Renal cortical epithelial cell (primary cell): ENCODE results near the gene THAP3. TPM values are rescaled to one million over a fixed set of nuclear protein-coding genes. Genes with fewer than 3 reads are reported as not detected.

ENCODE experiments used
- DNase-seq: peaks from one replicate; pipeline ENCODE4 v3.0.0-alpha.2; 2011; ENCODE audit warnings: low read depth
- total RNA-seq: library from RNA; depleted of rRNA; stranded (reverse); fragments of >200 nt; gene quantifications from 2 replicates; pipeline ENCODE4 v1.2.3, GENCODE V29; 2014

Gene THAP3, protein sequence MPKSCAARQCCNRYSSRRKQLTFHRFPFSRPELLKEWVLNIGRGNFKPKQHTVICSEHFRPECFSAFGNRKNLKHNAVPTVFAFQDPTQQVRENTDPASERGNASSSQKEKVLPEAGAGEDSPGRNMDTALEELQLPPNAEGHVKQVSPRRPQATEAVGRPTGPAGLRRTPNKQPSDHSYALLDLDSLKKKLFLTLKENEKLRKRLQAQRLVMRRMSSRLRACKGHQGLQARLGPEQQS
- 17.0 and 20.9 TPM in 2 replicates for total RNA-seq

DNA sequence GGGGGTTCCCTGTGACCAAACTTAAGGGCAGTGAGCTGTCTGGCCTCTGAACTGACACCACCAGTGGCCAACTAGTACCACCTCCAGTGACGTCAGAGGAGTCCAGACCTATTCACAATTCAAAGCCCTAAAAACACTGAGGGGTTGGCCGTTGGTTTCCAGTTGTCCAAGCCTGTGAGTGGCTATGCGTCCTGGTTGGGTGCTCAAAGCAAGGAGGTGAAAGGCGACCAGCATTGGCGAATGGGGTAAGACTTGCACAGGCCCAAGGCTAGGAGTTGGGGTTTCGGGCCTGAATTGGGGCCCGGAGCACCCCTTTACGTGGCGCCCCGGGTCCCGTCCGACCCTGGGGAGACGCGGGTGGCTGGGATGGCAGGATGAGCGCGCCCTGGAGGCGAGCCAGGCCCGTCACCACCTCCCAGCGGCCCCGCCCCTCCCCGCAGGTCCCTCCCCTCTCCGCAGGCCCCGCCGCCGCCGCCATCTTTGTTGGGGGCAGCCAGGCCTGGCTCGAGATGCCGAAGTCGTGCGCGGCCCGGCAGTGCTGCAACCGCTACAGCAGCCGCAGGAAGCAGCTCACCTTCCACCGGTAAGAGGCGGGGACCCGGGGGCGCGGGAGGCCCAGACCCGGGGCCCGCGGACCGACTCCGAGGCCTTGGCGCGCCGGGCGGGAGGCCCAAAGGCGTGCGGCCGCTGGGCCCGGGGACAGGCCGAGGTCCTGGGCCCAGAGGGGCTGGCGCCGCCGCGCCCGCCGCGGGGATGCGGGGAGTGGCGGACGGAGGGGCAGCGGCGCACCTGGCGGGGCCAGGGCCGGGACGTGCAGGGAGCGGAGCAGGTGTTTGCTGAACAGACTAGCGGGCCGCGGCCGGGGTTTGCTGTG, at the start of gene THAP3:
Gene THAP3 (plus strand): TSS at position 159 of the 874 bp plus-strand sequence. CDS start 351 bp downstream, at position 510.
- DNase-seq: peak; percentile 85

DNA sequence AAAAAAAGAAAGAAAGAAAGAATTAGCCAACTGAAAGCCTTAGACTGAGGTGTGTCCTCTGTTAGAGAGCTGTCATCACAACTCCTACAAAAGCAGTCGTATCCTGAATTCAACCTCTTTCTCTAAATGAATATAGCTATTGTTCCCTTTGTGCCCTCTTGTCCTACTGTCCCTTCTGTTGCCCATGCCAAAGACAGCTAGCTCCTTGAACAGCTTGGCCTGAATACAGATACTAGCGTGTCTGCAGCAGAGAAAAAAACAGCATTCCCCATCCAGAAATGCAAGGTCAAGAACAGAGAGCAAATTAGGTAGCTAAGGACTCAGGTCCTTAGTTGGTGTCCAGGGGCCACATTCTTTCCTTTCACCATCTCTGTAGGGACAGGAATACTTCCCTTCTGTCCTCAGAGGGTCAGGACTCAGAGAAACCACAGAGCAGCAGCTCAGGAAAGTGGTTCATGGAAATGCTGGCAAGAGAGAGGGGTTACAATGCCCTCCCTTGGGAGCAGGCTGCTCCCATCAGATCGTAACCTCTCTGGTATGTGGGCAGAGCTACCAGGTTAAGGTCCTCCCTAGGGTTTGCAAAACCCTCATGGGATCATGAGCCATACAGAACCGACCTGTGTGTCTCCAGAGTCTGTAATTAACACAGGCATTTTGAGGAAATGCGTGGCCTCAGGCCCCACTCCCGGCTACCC, 46.7 kb upstream of the THAP3 start:
- DNase-seq: no peak

DNA sequence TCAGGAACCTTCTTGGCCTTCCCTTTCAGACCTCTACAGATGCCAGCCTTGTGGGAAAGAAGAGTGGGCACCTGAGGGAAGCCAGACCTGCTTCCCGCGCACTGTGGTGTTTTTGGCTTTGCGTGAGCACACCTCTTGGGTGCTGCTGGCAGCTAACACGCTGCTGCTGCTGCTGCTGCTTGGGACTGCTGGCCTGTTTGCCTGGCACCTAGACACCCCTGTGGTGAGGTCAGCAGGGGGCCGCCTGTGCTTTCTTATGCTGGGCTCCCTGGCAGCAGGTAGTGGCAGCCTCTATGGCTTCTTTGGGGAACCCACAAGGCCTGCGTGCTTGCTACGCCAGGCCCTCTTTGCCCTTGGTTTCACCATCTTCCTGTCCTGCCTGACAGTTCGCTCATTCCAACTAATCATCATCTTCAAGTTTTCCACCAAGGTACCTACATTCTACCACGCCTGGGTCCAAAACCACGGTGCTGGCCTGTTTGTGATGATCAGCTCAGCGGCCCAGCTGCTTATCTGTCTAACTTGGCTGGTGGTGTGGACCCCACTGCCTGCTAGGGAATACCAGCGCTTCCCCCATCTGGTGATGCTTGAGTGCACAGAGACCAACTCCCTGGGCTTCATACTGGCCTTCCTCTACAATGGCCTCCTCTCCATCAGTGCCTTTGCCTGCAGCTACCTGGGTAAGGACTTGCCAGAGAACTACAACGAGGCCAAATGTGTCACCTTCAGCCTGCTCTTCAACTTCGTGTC, 45.9 kb upstream of the THAP3 start:
- DNase-seq: no peak

DNA sequence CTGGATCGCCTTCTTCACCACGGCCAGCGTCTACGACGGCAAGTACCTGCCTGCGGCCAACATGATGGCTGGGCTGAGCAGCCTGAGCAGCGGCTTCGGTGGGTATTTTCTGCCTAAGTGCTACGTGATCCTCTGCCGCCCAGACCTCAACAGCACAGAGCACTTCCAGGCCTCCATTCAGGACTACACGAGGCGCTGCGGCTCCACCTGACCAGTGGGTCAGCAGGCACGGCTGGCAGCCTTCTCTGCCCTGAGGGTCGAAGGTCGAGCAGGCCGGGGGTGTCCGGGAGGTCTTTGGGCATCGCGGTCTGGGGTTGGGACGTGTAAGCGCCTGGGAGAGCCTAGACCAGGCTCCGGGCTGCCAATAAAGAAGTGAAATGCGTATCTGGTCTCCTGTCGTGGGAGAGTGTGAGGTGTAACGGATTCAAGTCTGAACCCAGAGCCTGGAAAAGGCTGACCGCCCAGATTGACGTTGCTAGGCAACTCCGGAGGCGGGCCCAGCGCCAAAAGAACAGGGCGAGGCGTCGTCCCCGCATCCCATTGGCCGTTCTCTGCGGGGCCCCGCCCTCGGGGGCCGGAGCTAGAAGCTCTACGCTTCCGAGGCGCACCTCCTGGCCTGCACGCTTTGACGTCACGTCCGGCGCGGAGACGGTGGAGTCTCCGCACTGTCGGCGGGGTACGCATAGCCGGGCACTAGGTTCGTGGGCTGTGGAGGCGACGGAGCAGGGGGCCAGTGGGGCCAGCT, 45.1 kb upstream of the THAP3 start, which contains the start of gene ZBTB48:
Gene ZBTB48 (plus strand): TSS at position 621 of the 745 bp plus-strand sequence. CDS start 616 bp downstream, outside the sequence.
- DNase-seq: peak; percentile 91

DNA sequence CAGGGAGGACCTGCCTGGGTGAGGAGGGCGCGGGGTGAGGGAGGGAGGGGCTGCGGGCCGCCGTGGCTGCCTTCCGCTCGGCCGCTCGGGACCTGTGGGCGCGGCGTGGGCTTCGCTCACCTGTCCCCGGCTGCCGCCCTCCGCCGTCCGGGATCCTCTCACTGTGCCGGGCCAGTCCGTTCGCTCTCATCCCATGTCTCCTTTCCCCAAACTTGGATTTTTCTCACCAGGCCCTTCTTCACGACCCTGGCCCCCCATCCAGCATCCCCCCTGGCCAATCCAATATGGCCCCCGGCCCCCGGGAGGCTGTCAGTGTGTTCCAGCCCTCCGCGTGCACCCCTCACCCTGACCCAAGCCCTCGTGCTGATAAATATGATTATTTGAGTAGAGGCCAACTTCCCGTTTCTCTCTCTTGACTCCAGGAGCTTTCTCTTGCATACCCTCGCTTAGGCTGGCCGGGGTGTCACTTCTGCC, 44.5 kb upstream of the THAP3 start:
- no peak for DNase-seq

DNA sequence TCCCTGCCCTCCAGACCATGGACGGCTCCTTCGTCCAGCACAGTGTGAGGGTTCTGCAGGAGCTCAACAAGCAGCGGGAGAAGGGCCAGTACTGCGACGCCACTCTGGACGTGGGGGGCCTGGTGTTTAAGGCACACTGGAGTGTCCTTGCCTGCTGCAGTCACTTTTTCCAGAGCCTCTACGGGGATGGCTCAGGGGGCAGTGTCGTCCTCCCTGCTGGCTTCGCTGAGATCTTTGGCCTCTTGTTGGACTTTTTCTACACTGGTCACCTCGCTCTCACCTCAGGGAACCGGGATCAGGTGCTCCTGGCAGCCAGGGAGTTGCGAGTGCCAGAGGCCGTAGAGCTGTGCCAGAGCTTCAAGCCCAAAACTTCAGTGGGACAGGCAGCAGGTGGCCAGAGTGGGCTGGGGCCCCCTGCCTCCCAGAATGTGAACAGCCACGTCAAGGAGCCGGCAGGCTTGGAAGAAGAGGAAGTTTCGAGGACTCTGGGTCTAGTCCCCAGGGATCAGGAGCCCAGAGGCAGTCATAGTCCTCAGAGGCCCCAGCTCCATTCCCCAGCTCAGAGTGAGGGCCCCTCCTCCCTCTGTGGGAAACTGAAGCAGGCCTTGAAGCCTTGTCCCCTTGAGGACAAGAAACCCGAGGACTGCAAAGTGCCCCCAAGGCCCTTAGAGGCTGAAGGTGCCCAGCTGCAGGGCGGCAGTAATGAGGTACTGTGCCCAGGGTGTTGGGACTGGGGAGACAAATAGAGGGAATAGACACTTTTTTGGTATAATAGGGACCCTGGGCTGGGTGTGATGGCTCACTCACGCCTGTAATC, 43.9 kb upstream of the THAP3 start:
- DNase-seq: no peak

DNA sequence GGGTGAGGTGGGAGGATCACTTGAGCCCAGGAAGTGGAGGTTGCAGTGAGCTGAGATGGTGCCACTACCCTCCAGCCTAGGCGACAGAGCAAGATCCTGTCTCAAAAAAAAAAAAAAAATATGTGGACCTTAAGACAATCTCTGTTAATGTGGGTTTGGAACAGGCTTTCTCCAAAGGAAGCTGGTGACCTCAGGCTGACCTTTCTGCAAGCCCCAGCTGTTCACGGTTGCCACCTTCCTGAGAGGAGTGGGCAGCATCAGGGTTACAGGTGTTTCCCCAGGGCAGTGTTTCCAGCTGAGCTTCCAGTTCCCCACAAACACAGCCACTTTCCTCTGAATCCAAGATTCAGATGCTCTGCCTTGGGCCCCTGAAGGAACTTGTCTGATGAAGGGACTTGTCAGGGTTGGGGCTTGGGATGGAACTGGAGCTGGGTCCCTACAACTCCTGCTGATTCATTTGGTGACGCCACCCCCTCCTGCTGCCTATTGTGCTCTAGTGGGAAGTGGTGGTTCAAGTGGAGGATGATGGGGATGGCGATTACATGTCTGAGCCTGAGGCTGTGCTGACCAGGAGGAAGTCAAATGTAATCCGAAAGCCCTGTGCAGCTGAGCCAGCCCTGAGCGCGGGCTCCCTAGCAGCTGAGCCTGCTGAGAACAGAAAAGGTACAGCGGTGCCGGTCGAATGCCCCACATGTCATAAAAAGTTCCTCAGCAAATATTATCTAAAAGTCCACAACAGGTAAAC, 42.9 kb upstream of the THAP3 start:
- DNase-seq: no peak

DNA sequence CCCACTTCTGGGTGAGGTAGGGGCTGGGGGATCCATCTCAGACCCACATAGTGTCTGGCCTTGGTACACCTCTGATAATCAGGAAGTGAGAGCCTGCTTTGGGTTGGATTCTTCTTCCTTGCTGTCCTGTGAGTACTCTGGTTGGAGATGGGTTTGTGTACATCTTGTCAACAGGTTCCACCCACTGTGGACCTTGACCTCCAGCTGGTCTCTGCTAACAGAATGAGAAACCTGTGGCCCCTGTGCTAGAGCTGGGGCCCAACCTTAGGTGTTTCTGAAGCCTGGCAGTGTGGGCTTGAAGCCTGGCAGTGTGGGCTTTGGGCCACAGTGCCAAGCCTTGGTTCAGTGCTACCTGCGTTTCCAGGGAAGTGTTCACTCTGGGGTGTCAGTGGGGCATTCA, 42.3 kb upstream of the THAP3 start:
- peak; percentile 38 for DNase-seq

DNA sequence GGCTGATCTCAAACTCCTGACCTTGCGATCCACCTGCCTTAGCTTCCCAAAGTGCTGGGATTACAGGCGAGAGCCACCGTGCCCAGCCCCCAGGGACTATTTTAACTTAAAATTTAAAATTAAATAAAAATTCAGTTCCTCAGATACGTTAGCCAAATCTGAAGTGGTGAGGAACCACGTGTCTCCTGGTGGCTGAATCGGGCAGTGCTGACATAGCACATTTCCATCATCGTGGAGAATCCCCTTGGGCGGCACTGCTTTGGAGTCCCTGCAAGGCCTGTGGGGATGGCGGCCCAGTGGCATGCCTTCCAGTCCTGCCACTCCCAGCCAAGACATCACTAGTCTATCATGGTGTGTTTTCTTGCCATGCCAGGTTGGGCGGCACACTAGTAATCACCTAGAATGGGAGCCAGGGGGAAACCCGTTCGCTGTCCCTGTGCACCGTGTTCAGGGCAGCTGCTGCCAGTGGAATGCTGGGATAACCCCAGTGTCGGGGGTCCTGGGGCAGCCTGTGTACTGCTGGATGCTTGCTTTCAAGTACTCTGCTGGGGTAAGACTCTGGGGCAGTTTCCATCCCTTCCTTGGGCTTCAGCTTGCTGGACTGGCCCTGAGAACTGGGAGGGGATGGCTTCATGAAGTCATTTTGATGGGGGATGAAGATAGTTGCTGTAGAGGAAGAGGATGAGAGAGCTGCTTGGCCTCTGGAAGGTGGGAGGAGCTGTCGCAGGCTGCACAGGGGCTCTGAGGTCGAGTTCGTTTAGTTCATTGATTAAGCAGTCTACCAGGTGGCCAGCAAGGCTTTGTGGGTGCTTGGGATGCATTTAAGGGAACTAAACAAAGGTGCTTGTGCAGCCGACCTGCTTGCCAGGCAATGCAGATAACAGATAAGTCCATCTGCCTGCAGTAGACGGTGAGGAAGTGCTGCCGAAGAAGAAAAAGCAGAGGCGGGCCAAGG, 40.3 kb upstream of the THAP3 start:
- no peak for DNase-seq

DNA sequence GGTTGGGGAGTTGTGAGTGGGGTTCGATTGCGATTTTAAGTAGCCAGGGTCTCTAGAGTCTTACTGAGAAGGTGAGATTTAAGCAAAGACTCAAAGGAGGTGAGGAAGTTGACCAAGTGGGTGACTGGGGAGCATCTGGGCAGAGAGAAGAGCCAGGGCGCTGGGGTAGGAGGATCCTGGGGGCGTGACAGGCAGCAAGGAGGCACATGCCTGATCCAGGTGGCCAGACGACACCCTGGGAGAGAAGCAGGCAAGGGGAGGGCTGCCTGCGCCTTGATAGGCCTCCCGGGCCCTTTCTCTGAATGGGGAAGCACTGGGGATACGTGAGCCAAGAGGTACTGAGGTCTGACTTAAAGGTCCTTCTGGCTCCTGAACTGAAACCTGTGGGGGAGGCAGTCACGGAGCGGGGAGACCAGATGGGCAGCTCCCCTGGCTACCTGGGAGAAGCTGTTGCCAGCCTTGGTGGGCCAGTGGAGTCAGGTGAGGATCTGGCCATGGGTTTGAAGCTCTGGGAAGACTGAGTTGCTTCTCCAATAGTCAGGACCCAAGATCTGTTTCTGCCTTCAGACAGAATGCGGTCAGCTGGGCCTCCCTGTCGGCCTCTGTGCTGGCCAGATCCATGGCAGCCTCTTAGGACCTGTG, 39.5 kb upstream of the THAP3 start:
- no peak for DNase-seq

DNA sequence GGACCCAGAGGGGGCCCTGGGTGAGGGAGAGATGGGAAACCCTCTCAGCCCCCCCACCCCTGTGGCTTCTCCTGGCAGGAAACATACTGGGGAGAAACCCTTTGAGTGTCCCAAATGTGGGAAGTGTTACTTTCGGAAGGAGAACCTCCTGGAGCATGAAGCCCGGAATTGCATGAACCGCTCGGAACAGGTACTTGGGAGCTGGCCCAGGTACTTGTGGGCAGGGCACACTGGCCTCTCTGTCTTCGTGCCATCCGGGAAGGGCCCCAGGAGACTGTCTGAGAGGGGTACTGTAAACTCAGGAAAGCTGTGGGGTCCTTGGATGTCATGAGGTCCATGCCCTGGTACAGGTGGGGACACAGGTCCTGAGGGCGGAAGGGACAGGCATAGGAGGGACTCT, 38.8 kb upstream of the THAP3 start:
- no peak for DNase-seq

DNA sequence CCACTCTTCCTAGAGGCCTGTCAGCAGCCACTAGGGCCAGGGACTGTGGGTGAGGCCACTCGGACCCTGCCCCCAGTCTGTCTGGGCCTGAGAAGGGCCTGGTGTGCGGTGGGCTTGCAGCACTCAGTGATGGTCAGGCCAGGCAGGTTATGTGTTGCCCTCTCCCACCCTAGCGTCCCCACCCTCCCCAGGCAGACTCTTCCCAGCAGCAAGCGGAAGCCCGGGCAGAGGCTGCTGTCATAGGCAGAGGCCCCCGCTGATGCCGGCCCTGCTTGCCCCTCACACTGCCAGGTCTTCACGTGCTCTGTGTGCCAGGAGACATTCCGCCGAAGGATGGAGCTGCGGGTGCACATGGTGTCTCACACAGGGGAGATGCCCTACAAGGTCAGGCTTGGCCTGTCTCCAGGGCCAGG, 38.3 kb upstream of the THAP3 start:
- DNase-seq: no peak

DNA sequence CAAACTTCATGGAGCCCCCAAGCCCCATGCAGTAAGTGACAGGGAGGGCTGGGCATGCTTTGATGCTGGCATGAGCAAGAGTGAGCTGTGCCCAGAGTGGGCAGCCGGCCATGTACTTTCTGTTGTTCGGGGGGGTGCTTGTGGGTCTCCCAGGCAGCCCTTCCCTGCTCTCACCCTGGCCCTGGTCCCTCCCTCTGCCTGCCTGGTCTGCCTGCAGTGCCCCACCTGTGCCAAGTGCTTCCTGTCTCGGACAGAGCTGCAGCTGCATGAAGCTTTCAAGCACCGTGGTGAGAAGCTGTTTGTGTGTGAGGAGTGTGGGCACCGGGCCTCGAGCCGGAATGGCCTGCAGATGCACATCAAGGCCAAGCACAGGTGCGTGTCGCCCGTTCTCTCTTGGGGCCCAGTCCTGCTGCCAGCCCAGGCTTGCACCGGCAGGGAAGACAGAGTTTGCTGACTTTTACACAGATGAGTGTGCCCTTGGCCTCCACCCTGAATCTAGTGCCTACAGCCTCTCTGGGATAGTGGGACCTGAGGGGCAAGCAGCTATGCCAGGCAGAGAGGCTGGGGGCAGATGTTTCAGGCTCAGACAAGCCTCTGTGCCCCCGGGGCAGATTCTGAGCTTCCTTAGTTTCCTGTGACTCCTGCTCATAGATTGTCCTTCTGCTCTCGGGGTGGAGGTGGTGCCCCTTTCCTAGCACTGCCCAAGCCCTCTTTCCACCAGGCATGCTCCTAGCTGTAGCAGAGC, 37.2 kb upstream of the THAP3 start:
- DNase-seq: no peak

DNA sequence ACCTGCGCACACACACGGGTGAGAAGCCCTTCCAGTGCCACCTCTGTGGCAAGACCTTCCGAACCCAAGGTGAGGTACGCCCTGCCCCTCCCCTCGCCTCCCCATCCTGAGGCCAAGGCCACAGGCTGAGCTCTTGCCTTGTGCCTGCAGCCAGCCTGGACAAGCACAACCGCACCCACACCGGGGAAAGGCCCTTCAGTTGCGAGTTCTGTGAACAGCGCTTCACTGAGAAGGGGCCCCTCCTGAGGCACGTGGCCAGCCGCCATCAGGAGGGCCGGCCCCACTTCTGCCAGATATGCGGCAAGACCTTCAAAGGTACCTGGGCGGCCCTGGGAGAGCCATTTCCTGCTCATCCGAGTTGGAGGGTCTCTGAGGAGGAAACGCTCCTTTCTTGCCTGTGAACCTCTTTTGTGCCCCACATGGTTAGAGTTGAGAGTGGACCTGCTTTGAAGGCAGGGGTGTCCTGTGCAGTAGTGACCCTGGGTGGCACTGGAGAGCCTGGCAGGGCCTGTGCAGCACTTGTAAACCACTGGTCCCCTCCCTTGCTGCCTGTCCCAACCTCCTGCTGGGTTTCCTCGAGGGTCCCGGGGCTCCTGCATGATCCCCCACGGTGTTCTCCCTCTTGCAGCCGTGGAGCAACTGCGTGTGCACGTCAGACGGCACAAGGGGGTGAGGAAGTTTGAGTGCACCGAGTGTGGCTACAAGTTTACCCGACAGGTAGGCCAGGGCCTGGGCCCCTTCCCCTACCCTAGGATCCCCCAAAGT, 36.4 kb upstream of the THAP3 start:
- no peak for DNase-seq

DNA sequence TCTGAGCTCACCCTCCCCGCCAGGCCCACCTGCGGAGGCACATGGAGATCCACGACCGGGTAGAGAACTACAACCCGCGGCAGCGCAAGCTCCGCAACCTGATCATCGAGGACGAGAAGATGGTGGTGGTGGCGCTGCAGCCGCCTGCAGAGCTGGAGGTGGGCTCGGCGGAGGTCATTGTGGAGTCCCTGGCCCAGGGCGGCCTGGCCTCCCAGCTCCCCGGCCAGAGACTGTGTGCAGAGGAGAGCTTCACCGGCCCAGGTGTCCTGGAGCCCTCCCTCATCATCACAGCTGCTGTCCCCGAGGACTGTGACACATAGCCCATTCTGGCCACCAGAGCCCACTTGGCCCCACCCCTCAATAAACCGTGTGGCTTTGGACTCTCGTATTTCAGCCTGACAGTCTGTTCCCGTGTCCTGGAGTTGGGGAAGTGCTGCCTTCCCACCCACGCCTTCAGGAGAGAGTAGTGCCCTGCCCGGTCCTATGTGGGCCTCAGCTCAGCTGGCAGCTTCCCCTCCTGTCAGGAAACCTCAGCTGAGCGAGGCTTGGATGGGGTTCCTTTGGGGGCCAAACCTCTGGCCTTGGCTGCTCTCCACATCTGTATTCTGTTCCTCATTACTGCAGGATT, 35.7 kb upstream of the THAP3 start:
- no peak for DNase-seq

DNA sequence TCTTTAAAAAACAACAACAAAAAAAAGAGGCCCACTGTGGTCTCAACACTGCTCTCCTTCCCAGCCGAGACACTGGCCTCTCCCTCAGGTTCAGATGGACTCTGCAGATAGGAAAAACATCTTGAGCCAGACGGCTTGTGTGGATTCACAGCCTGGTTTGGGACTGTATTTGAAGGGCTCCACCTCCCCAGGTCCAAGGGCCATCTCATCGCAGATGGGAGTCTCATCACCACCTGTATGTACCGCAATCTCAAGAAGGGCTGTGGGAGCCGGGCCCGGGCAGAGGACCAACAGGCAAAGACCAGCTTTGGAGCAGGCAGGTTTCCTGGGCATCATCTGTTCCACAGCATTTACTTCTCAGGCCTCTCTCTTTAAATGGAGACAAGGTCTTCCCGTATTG, 34.6 kb upstream of the THAP3 start:
- no peak for DNase-seq
